HG02973 (cell line): ENCODE measurements around the gene ERBB2.
"Not testable (repeated sequence)": the region's sequence is repeated elsewhere in the genome, so short reads cannot be mapped to it uniquely, and the experiment has no call there.

Experiments used
- ATAC-seq: cut with Tn5 transposase; IDR thresholded peaks from one replicate; pipeline ENCODE4 v1.9.1; 2021; ENCODE audit warnings: moderate library complexity; ENCODE audit not compliant: unreplicated experiment

The ERBB2 gene

GRCh38 chr17:39756380-39757079 lies 56.7 kb downstream of the ERBB2 start:
- ATAC-seq = no peak

DNA sequence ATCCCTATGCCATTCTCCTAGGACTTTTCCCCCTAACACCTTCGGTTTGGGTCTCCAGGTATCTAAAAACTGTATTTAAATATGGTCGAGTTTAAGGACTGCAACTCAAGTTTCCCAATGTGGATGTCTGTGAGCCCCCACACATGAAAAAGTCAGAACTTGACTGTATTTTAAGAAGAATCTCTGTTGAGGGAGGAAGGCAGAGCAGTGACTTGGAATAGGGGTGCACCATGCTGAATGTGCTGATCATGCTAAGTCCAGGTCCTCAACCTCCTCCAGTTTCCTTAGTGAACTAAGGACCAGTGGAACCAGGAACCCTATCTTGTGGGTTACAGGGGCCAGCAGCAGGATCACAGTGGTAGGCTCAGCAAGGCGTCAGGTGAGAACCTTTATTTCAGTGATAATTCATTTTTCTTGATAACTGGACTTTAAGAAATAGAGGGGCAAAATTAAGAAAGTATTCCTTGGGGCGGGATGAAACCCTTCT lies 57.4 kb downstream of the ERBB2 start:
- ATAC-seq = no peak

DNA sequence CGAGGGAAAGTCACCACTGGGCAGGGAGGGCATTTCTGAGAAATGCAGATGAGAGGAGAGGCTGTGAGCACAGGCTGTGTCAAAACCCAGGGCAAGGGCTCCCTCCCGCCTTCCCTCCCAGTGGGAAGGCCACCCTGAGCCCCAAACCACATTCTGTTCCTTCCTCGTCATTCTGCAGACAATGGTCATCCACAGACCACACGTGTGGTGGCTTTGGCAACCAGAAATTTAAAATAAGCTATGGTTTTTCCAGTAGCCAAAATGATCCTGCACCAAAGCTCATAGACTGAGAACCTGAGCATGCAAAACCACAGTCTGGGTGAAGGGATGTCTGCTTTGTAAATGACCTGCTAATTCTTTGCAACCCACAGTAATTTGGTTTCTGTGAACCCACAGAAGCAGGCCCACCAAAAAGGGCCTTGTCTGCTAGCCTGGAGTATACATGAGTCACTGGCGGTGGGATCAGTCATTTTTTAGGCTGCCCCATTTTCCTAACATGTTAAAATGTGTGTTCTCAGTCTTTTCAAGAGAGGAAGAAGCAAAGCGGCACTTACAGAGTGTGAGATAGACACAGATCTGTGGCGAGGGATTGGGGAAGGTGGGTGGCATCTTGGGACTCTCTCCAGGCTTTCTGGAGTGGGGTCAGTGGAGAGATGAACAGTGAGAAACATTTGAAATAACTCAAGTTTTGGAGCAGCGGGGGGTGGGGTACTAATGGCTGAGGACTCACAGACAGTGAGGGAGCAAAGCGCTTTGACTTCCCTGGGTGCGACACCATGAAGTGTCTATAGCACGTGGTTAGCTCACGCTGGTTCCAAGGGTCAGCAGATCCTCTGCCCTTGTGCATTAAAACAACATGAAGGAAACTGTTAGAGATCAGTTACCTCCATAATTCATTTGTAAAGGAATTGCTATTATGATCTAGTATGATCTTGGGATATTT lies 58.3 kb downstream of the ERBB2 start:
- no peak for ATAC-seq

DNA sequence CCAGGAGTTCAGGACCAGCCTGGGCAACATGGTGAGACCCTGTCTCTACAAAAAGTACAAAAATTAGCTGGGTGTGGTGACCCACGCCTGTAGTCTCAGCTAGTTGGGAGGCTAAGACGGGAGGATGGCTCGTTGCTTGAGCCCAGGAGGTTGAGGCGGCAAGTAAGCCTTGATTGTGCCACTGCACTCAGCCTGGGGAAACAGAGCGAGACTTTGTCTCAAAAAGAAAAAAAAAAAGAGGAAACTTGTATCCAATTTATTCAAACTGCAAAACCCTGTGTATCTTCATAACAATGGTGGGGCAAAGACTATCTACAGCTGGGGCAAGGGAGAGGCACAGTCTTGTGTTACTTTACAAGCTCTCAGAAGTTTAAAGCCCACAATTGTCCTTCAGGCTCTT lies 59.3 kb downstream of the ERBB2 start:
- ATAC-seq = no peak

GRCh38 chr17:39761861-39762496 lies 62.1 kb downstream of the ERBB2 start:
- no peak for ATAC-seq

GRCh38 chr17:39763051-39763820 lies 63.4 kb downstream of the ERBB2 start:
- ATAC-seq = no peak

DNA sequence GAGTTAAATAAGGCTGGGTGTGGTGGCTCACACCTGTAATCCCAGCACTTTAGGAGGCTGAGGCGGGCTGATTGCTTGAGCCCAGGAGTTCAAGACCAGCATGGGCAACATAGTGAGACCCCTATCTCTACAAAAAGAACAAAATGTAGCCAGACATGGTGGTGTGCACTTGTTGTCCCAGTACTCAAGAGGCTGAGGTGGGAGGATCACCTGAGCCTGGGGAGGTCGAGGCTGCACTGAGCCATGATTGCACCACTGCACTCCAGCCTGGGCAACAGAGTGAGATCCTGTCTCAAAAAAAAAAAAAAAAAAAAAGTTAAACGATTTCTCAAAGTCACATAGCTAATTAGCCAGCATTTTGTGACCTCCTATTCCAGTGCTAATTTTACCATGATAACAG lies 64.3 kb downstream of the ERBB2 start:
- ATAC-seq = not testable (repeated sequence)

GRCh38 chr17:39765175-39765574 lies 65.3 kb downstream of the ERBB2 start:
- ATAC-seq = no peak

DNA sequence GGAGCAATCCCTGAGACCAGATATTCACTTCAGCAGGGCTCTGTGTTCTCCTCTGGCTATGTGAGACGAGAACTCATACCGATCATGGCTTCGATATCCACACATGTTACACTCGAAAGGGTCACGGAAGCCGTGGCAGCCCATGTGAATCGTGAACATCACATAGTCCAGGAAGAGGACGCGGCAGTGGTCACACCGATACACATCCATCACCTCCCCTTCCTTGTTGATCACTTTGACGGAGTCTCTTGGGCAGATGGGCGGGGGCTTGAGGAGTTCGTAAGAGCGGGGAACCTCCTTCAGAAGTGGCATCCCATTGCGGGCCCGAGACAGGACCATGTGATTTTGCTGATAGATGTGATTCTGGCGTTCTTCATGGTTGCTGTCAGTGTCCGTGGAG lies 65.9 kb downstream of the ERBB2 start:
- ATAC-seq = no peak

GRCh38 chr17:39767147-39767546 lies 67.3 kb downstream of the ERBB2 start:
- ATAC-seq = no peak

GRCh38 chr17:39769974-39770587 lies 70.2 kb downstream of the ERBB2 start:
- ATAC-seq = peak; percentile 59

DNA sequence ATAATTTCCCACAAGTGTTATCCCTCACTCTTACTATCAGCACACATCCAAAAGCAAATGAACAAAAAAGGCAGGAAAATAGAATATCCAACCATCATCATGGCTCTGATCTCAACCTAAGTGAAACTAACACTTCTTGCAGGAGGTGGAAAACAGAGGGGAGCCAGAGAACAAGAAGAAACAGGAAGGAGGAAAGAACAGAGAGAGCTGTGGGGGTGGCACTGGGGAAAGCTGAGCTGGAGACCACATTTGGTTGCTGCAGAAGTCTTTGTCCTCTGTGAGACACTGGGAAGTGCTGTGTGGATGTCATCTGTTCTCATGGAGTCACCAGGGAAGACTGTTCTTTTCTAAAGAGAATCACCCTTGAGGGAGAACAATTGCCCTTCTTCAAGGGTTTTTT lies 72.6 kb downstream of the ERBB2 start:
- no peak for ATAC-seq

DNA sequence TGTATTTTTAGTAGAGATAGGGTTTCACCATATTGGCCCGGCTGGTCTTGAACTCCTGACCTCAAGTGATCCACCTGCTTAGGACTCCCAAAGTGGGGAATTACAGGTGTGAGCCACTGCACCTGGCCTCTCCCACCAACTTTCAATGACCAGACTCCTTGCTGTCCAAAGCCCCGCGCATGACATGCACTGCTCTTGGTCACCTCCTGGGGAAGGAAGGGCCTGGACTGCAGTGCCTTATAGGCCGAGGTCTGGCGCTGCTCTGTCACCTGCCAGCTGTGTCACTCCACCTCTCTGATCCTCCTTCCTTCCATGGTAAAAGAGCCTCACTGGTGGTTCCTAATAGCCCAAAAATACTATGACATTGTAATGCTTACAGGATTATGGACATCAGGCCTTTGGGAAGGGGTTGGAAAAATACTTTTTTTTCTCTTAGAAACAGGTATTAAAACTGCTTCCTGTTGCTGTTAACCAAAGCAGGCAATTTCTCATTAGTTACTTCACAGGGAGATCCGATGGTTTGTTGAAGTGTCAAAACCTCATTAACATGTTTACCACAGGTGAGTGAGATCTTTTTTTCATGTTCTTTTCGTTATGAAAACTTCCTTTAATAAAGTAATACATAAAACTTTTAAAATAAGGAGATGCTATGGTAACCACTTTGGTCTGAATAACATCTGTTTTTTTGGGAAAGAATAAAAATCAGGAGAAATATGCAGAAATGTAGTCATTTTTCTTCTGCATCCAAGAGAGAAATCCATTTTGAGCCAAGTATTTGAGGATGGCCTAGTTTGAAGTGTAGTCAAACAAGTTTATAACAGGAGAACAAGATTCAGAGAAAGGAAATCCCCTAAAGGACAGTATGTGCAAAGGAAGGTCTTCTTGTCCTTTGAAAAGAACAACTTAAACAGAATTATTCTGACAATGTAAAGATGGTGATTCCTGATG lies 73.4 kb downstream of the ERBB2 start:
- no peak for ATAC-seq

DNA sequence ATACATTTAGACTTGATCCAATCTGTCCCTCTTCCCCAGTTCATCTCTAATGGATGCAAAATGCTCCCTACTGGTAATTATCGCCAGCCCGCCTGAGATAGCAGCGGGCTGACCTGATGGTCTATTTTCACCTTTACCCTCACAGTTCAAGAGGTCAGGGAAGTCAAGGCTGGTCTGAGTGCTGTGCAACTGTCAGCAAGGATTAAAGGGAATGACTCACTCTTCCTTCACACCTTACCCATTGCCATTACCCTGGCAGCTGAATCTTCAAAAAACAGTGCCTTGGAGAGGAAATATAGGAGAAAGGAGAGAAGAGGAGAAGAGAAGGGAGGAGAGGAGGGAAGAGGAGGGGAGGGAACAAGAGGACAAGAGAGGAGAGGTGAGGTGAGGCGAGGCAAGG lies 74.2 kb downstream of the ERBB2 start:
- ATAC-seq = no peak

DNA sequence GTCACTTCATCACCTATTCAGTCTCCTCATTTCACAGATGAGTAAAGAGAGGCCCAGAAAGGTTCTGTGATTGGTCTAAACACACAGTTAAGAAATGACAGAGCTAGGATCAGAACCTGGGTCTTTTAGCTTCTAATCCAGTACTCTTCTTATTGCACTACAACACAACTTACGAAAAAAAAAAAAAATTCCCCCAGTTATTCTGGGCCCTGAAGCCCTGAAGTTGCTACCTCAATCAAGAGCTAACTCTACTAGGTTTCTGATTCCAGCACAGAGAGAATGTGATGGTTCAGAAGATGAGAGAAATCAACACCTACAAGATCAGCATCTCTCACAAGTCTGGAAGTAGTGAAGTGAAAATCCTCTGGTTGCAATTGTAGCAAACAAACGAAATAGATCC lies 75.2 kb downstream of the ERBB2 start:
- no peak for ATAC-seq

GRCh38 chr17:39776252-39776651 lies 76.4 kb downstream of the ERBB2 start:
- no peak for ATAC-seq

DNA sequence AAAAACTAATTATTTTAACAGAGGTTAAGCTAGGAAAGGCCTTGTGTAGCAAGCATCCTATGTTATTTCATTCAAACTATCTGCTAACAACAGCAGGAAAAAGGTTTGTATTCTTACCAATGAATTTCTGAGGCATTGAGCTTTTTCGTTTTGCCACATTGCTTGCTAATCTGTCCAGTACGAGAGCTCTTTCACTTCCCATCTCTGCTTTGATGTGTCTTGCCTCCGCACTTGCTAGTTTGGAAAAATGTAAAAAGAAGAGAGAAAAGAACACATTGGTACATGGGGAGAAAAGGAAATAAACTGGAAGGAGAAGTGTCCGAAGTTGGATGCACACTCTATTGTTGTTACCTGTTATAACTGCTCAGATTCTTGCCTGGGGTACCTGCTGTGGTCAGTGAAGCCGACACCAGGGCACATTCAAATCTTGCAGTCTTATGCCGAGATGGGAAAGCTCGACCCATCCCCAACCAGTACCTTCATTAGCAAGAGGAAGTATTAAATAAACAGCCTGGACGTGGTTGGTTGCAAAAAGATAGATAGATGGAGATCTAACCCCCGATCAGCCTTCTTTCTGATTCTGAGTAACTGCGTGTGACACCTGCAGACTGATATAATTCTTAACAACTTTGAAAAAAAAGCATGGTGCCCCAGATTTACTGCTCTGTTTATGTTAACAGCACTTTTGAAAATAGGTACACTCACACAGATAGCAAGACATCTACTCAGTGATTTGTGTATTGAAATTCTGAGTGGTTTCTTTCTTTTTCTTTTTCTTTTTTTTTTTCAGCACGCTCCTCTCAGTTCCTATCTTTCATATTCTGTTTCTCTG lies 77.9 kb downstream of the ERBB2 start:
- peak; percentile 44 for ATAC-seq
